Activated B cell treated with CpG ODN at 0.5 μM for 24 hours (primary cell): Measurements from ENCODE around the gene EXTL1. TPM values are rescaled to one million over a fixed set of nuclear protein-coding genes. Genes with fewer than 3 reads are reported as not detected.

Experiments
- ATAC-seq: fragments of 200-7000 bp; cut with Tn5 transposase; one replicate; pipeline ENCODE4 v1.10.0; 2021; ENCODE audit warnings: low read depth, mild to moderate bottlenecking, moderate library complexity
- CTCF ChIA-PET: fragments of 350-600 bp; sonication (Branson Sonifier 250); formaldehyde crosslinking; loops from one replicate; lab custom pipeline; 2021; ENCODE audit warnings: antibody characterized with exemption; lab: Charles Lee
- POLR2A ChIA-PET: fragments of 350-600 bp; sonication (Branson Sonifier 250); formaldehyde crosslinking; loops from one replicate; lab custom pipeline; 2021; ENCODE audit warnings: antibody characterized with exemption; lab: Charles Lee
- DNase-seq: peaks from one replicate; pipeline ENCODE4 v3.0.0; 2022
- H3K27ac Mint-ChIP-seq: one replicate; pipeline ENCODE4 v1.8.0; 2020; ENCODE audit warnings: mixed read lengths
- H3K27me3 Mint-ChIP-seq: one replicate; pipeline ENCODE4 v1.8.0; 2021; ENCODE audit warnings: mixed read lengths
- H3K36me3 Mint-ChIP-seq: one replicate; pipeline ENCODE4 v1.8.0; 2021; ENCODE audit warnings: low read depth, mixed read lengths
- H3K4me1 Mint-ChIP-seq: one replicate; pipeline ENCODE4 v1.8.0; 2021; ENCODE audit warnings: mixed read lengths
- H3K4me3 Mint-ChIP-seq: one replicate; pipeline ENCODE4 v1.8.0; 2020; ENCODE audit warnings: mild to moderate bottlenecking, mixed read lengths
- H3K9me3 Mint-ChIP-seq: one replicate; pipeline ENCODE4 v1.8.0; 2020; ENCODE audit warnings: mixed read lengths
- CTCF ChIP-seq: fragments of 200-600 bp; IDR thresholded peaks from one replicate; pipeline ENCODE4 v1.8.0; 2022; ENCODE audit warnings: antibody characterized with exemption, mild to moderate bottlenecking
- intact Hi-C: fragments of 100-400 bp; cut with micrococcal nuclease; formaldehyde crosslinking; loops from one replicate; pipeline ENCODE4 v1.15.1; 2024
- total RNA-seq: library from RNA; stranded (reverse); gene quantifications from 2 replicates; pipeline ENCODE4 v1.2.3, GENCODE V29; 2022

EXTL1 gene
- total RNA-seq, 1 donor from 2014 or later, result not detected

- intact Hi-C loops, result no loop called here
- TF ChIP-seq CTCF, result no peak
- no peaks in the 10 kb centered on the region for H3K4me1 Mint-ChIP-seq
- POLR2A ChIA-PET, result no interaction called here
- no peaks in the 10 kb centered on the region for H3K36me3 Mint-ChIP-seq
- DNase-seq (no peak), ATAC-seq (no peak)
- no peak overlapping the region for H3K27ac Mint-ChIP-seq
- CTCF ChIA-PET, result no interaction called here
- H3K27me3 Mint-ChIP-seq, result peaks cover 16% of the 10 kb centered on the region
- no peaks in the 10 kb centered on the region for H3K9me3 Mint-ChIP-seq
- H3K4me3 Mint-ChIP-seq, result no peak overlapping the region
These were observed 48.3 kb downstream of the EXTL1 start for GRCh38 chr1:26069941-26070295.

GRCh38 chr1:26070296-26070962, 48.9 kb downstream of the EXTL1 start:
- intact Hi-C loops, result no loop called here
- POLR2A ChIA-PET, result no interaction called here
- CTCF ChIA-PET, result no interaction called here
- no peak for DNase-seq
- Mint-ChIP-seq H3K9me3 (no peaks in the 10 kb centered on the region), H3K4me3 (no peak overlapping the region), H3K36me3 (no peaks in the 10 kb centered on the region), H3K4me1 (no peaks in the 10 kb centered on the region), H3K27ac (no peak overlapping the region), H3K27me3 (peaks cover 16% of the 10 kb centered on the region)
- no peak for TF ChIP-seq CTCF
- ATAC-seq, result no peak

- Mint-ChIP-seq H3K36me3 (no peaks in the 10 kb centered on the region), H3K4me1 (no peaks in the 10 kb centered on the region), H3K27ac (no peak overlapping the region), H3K9me3 (no peaks in the 10 kb centered on the region), H3K27me3 (peaks cover 16% of the 10 kb centered on the region), H3K4me3 (no peak overlapping the region)
- intact Hi-C loops, result no loop called here
- DNase-seq, result no peak
- CTCF ChIA-PET, result no interaction called here
- TF ChIP-seq CTCF, result no peak
- POLR2A ChIA-PET, result no interaction called here
- no peak for ATAC-seq
These were observed 49.4 kb downstream of the EXTL1 start for GRCh38 chr1:26070963-26071342.

GRCh38 chr1:26072305-26072704, 50.7 kb downstream of the EXTL1 start:
- CTCF ChIA-PET, result no interaction called here

More at GRCh38 chr1:26072305-26072704, 50.7 kb downstream of the EXTL1 start:
- H3K36me3 Mint-ChIP-seq, result no peaks in the 10 kb centered on the region
- H3K9me3 Mint-ChIP-seq, result no peaks in the 10 kb centered on the region
- no peak for ATAC-seq
- H3K27me3 Mint-ChIP-seq, result peaks cover 23% of the 10 kb centered on the region
- intact Hi-C loops, result no loop called here
- POLR2A ChIA-PET, result no interaction called here
- H3K4me1 Mint-ChIP-seq, result no peaks in the 10 kb centered on the region
- no peak overlapping the region for H3K4me3 Mint-ChIP-seq
- H3K27ac Mint-ChIP-seq, result no peak overlapping the region
- DNase-seq, result no peak
- no peak for TF ChIP-seq CTCF
